IgD-negative memory B cell (primary cell): Measurements from ENCODE around the gene LPCAT3. TPM values are rescaled to one million over a fixed set of nuclear protein-coding genes. Genes with fewer than 3 reads are reported as not detected.
"Not testable (repeated sequence)": the region's sequence is repeated elsewhere in the genome, so short reads cannot be mapped to it uniquely, and the experiment has no call there.

ENCODE experiments used
- H3K27ac Mint-ChIP-seq, 3 donors: one replicate each; pipeline ENCODE4 v1.8.0; 2020 to 2022; ENCODE audit warnings: mild to moderate bottlenecking in 3 of 3, mixed read lengths in 3 of 3, moderate library complexity in 1 of 3
- H3K27me3 Mint-ChIP-seq: one replicate; pipeline ENCODE4 v1.8.0; 2021; ENCODE audit warnings: mixed read lengths
- H3K36me3 Mint-ChIP-seq: one replicate; pipeline ENCODE4 v1.8.0; 2020; ENCODE audit warnings: mild to moderate bottlenecking, mixed read lengths
- H3K4me1 Mint-ChIP-seq, 3 donors: one replicate each; pipeline ENCODE4 v1.8.0; 2020 to 2022; ENCODE audit warnings: mixed read lengths in 3 of 3, mild to moderate bottlenecking in 1 of 3
- H3K4me3 Mint-ChIP-seq, 4 donors: one replicate each; pipeline ENCODE4 v1.8.0; 2020 to 2022; ENCODE audit warnings: mild to moderate bottlenecking in 4 of 4, mixed read lengths in 4 of 4, moderate library complexity in 3 of 4
- H3K9me3 Mint-ChIP-seq, 3 donors: one replicate each; pipeline ENCODE4 v1.8.0; 2020 to 2021; ENCODE audit warnings: mixed read lengths in 3 of 3, mild to moderate bottlenecking in 1 of 3
- polyA plus RNA-seq: library from polyadenylated mRNA; unstranded; fragments of 300-500 nt; fragmentation: Illumina TruSeq; gene quantifications from one replicate; pipeline ENCODE4 v1.2.3, GENCODE V29; 2021

Gene LPCAT3, protein sequence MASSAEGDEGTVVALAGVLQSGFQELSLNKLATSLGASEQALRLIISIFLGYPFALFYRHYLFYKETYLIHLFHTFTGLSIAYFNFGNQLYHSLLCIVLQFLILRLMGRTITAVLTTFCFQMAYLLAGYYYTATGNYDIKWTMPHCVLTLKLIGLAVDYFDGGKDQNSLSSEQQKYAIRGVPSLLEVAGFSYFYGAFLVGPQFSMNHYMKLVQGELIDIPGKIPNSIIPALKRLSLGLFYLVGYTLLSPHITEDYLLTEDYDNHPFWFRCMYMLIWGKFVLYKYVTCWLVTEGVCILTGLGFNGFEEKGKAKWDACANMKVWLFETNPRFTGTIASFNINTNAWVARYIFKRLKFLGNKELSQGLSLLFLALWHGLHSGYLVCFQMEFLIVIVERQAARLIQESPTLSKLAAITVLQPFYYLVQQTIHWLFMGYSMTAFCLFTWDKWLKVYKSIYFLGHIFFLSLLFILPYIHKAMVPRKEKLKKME
- 11.6 TPM for polyA plus RNA-seq

DNA sequence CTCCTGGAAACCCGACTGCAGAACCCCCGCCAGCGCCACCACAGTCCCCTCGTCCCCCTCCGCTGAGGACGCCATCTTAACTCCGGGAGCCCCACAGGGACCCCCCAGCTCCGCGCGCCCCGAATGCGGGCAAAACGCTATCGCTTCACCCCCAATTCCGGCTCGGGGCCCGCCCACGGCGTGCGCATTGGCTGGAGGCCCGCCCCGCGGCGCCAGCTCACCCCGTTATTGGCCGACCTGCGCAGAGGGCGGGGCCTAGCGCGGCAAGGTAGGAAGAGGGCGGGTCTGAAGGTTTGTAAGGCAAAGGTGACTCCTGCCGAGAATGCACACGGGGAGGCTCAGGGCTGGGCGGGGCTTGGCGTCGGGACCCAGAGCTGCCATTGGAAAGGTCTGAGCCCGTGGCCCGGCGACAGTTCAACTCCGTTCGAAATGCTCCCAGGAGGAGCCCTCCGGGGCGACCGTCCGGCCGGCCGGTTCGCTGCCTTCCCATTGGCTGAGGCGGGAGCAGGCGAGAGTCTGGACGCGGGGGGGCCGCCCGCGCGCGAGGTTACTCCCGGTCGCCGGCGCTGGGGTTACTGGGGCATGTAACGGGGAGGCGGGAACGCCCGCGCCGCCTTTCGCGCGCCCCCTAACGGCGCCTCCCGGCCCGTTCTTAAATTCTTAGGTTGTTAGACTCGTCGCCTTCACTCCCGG is at the start of gene LPCAT3:
Gene LPCAT3 (minus strand): TSS at position 127 of the 693 bp plus-strand sequence. CDS start 52 bp downstream, at position 75.
- H3K36me3 Mint-ChIP-seq = no peaks in the 10 kb centered on the region
- H3K27me3 Mint-ChIP-seq = no peaks in the 10 kb centered on the region
- peak within 1 kb of the TSS; percentile 71 to 96 (median 93) for H3K27ac Mint-ChIP-seq
- peaks cover 15 to 26% (median 20%) of the 10 kb centered on the region in 3 donors for H3K4me1 Mint-ChIP-seq
- H3K4me3 Mint-ChIP-seq = peak within 1 kb of the TSS; percentile 85 to 99 (median 94)
- no peaks in the 10 kb centered on the region for H3K9me3 Mint-ChIP-seq

DNA sequence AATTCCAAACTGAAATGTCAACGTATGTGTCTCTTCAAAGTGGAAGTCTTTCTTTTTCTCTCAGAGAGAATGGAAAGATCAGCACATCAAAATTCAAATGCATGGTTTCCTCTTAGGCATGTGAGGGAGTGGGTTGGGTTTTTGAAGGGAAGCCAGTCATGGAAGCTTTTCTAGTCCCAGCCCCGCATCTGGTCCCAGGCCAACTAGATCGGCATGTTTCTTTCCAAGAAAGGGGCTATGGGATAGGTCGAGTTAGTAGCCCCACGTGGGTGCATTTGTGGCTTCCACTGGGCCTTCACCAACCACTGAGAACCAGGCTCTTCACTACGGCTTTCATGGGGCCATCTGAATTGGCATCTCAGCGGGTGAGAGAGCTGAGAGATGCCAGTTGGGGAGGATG is 48.8 kb upstream of the LPCAT3 start:
- Mint-ChIP-seq H3K4me3 (no peak overlapping the region), H3K27ac (no peak overlapping the region), H3K36me3 (no peaks in the 10 kb centered on the region), H3K4me1 (no peaks in the 10 kb centered on the region), H3K27me3 (peaks cover 12% of the 10 kb centered on the region), H3K9me3 (no peaks in the 10 kb centered on the region)

DNA sequence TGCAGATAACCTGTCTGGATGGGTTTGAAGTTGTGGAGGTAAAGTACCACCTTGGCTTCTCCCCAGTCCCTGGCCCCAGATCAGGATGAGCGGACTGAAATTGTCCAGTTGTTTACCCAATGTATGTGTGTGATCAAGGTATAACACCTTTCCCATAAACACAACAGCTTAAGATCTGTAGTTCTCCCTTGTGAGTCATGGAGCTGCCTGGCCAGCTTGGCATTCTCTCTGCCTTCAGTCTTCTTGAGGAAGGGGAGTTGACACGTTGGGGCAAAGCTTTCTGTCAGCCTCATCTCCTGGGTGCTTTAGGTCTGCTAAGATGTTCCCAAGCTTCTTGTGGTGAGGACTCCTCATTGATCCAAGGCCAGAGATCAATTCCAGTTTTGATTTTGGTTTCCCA is 48.3 kb upstream of the LPCAT3 start:
- Mint-ChIP-seq H3K36me3 (no peaks in the 10 kb centered on the region), H3K4me3 (no peak overlapping the region), H3K4me1 (no peaks in the 10 kb centered on the region), H3K27ac (no peak overlapping the region), H3K27me3 (peaks cover 7% of the 10 kb centered on the region), H3K9me3 (no peaks in the 10 kb centered on the region)

DNA sequence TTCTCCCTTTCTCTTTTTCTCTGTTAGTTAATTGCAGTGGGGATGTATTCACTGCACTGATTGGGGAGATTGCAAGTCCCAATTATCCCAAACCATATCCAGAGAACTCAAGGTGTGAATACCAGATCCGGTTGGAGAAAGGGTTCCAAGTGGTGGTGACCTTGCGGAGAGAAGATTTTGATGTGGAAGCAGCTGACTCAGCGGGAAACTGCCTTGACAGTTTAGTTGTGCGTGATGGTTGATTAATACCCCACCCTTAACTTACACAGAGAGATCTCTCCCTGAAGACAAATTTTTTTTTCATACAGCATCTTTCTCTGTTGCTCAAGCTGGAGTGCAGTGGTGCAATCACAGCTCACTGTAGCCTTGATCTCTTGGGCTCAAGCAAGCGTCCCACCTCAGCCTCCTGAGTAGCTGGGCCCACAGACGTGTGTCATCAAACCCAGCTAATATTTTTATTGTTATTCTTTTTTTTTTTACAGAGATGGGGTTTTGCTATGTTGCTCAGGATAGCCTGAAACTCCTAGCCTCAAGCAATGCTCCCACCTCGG is 46.9 kb upstream of the LPCAT3 start:
- no peak overlapping the region for H3K27ac Mint-ChIP-seq
- H3K9me3 Mint-ChIP-seq = no peaks in the 10 kb centered on the region
- H3K4me1 Mint-ChIP-seq = no peaks in the 10 kb centered on the region
- H3K4me3 Mint-ChIP-seq = no peak overlapping the region
- no peaks in the 10 kb centered on the region for H3K36me3 Mint-ChIP-seq
- H3K27me3 Mint-ChIP-seq = peaks cover 13% of the 10 kb centered on the region

DNA sequence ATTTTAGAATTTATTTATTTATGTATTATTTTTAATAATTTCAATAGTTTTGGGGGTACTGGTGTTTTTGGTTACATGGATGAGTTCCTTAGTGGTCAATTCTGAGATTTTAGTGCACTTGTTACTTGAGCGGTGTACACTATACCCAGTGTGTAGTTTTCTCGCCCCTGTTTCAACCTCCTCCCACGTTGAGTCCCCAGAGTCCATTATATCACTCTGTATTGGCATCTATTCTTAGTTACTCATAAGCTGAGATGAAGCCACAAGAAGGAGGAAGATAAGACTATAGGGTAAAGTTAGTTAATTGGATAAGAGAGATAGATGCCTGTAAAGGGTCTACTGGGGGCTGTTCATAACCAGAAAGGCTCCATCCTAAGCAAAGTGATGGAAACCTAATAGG is 46.2 kb upstream of the LPCAT3 start:
- no peaks in the 10 kb centered on the region for H3K36me3 Mint-ChIP-seq
- H3K4me1 Mint-ChIP-seq = no peaks in the 10 kb centered on the region
- no peak overlapping the region for H3K27ac Mint-ChIP-seq
- H3K9me3 Mint-ChIP-seq = no peaks in the 10 kb centered on the region
- H3K4me3 Mint-ChIP-seq = no peak overlapping the region
- H3K27me3 Mint-ChIP-seq = peaks cover 14% of the 10 kb centered on the region

DNA sequence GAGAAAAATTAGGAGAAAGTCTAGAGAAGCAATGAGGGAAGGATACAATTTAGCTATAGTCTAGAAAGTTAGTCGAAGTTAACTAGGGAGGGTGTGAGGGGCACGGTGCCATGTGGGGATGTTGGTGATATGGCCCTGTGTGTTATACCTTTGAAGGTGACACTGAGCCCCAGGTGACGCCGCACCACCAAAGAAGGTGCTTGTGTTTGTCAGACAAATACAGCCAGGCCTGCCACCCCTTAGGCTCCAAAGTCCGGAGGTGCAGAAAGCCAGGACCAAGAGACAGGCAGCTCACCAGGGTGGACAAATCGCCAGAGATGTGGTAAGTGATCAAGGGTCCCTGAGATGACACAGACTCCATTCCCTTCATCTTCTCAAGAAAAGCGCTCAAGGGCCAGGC is 43.3 kb upstream of the LPCAT3 start:
- no peaks in the 10 kb centered on the region for H3K36me3 Mint-ChIP-seq
- H3K27me3 Mint-ChIP-seq = peaks cover 16% of the 10 kb centered on the region
- H3K27ac Mint-ChIP-seq = no peak overlapping the region
- H3K4me3 Mint-ChIP-seq = no peak overlapping the region
- H3K9me3 Mint-ChIP-seq = no peaks in the 10 kb centered on the region
- no peaks in the 10 kb centered on the region for H3K4me1 Mint-ChIP-seq

DNA sequence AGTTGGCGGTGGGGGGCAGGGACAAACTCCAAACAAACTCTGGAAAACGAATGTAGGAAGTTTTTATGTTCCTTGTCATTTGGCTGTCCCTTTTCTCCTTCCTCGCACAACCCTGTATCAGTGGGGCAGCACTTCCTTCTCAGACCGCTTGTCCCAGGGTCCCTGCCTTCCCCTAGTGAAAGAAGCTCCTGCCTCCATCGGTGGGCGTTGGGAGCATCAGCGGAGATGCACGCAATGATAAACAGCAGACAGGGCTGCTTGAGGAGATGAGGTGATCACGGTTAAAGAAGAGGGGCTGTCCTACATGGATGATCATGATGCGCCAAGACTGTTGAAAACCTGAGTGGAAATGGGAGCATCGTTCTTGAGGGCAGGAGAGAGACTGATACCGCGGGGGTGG is 42.9 kb upstream of the LPCAT3 start:
- no peaks in the 10 kb centered on the region for H3K36me3 Mint-ChIP-seq
- no peaks in the 10 kb centered on the region for H3K4me1 Mint-ChIP-seq
- H3K27me3 Mint-ChIP-seq = peaks cover 16% of the 10 kb centered on the region
- H3K27ac Mint-ChIP-seq = no peak overlapping the region
- no peaks in the 10 kb centered on the region for H3K9me3 Mint-ChIP-seq
- no peak overlapping the region for H3K4me3 Mint-ChIP-seq

DNA sequence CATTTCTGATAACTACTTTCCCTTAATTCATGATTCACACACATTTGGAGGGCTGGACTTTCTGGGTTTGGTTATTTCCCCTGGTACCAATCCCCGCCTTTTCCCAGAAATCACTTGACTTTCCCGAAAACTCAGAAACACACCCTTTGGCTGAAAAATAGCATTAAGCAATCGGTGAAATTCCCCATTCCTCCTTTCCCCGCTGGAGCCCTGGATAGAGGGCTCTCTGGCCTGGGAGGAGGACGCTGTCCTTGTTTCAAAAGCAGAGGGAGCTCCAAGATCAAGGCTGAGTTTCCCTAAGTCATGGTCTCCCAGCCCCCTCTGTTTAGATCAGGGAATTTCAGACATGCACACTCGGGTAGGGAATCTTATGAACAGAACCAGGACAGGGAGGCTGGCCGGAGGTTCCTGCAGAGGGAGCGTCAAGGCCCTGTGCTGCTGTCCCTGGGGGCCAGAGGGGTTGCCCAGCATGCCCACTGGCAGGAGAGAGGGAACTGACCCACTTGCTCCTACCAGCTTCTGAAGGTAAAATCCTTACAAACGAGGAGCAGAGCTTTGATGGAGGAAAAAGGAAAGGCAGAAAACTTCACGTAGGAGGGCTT is 42.2 kb upstream of the LPCAT3 start, which contains the start of gene C1S:
Gene C1S (plus strand): TSS at position 366 of the 602 bp plus-strand sequence. CDS start 1,195 bp downstream, outside the sequence.
- Mint-ChIP-seq H3K4me1 (no peaks in the 10 kb centered on the region), H3K27me3 (peaks cover 18% of the 10 kb centered on the region), H3K27ac (peak within 1 kb of the TSS in 1 of 3 donors; percentile 10), H3K36me3 (no peaks in the 10 kb centered on the region), H3K9me3 (no peaks in the 10 kb centered on the region), H3K4me3 (no peak within 1 kb of the TSS)

DNA sequence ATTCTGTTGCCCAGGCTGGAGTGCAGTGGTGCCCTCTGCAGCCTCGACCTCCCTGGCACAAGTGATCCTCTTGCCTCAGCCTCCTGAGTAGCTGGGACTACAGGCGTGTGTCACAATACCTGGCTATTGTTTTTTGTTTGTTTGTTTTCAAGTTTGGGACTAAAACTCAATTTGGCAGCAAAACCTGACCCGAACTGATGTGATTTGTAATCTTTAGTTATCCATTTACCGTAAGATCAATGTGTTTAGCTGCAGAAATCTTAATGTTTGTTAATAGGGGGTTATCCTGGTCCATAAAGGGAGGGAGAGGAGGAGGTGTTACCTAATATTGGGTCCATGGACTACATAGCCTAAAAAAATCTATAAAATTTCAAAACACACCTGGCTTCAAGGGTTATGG is 41.5 kb upstream of the LPCAT3 start:
- no peak overlapping the region for H3K4me3 Mint-ChIP-seq
- peak overlapping the region in 1 of 3 donors; percentile 10 for H3K27ac Mint-ChIP-seq
- H3K36me3 Mint-ChIP-seq = no peaks in the 10 kb centered on the region
- H3K27me3 Mint-ChIP-seq = peaks cover 19% of the 10 kb centered on the region
- no peaks in the 10 kb centered on the region for H3K9me3 Mint-ChIP-seq
- no peaks in the 10 kb centered on the region for H3K4me1 Mint-ChIP-seq

DNA sequence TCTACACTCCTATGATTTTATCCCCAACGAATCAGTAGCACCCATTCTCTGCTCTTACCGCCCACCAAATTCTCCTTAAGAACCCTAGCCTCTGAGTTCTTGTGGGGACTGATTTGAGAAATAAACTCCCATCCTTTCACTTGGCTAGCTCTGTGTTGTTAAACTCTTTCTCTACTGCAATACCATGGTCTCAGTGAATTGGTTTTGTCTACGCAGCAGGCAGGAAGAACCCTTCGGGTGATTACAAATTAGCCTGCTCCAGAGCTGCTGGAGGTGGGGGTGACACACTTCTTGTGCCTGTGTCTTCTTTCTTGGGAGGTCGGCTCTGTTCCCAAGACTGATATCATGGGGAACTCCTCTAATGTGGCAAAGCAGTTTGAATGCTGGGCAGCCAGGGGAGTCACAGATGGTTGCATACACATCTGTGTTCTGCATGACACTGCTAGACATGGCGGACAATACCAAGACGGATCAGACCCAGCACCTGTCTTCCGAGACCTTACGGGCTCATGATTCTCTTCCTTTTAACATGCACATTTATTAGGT is 40.6 kb upstream of the LPCAT3 start:
- Mint-ChIP-seq H3K27ac (no peak overlapping the region), H3K4me3 (no peak overlapping the region), H3K36me3 (peaks cover 2% of the 10 kb centered on the region), H3K27me3 (peaks cover 21% of the 10 kb centered on the region), H3K9me3 (no peaks in the 10 kb centered on the region), H3K4me1 (peaks cover 0 to 2% (median 0%) of the 10 kb centered on the region in 3 donors)

DNA sequence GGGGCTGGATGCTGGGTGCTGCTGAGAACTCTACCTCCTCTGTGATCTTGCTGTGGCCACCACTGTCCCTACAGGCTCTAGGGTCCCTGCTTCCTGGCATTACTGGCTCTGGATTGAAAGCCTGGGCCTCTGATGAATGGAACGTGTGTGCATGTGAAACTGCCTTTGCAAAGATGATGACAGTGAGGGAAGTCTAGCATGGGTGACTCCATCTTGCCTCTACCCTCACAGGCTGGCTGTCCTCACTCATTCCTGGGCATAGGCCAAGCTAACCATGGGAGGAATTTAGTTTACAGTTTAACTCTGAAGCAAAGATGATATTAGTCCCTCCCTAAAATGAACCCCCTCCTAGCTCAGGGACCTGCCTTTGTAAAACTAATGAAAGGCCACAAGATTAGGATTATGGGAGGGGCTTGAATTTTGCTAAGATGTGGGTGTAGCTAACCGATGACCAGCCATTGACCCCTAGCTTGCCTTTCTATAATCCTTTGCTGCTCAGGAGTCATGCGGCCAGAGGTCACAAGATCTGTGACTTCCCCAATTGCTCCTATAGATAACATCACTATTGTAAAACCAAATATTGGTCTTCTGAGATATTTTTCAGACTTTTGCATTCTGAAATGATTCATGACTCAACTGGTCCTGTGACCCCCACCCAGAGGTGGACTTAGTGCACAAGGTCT is 40.0 kb upstream of the LPCAT3 start:
- Mint-ChIP-seq H3K36me3 (peaks cover 2% of the 10 kb centered on the region), H3K4me3 (no peak overlapping the region), H3K4me1 (peaks cover 0 to 2% (median 0%) of the 10 kb centered on the region in 3 donors), H3K27me3 (peaks cover 21% of the 10 kb centered on the region), H3K27ac (no peak overlapping the region), H3K9me3 (no peaks in the 10 kb centered on the region)

DNA sequence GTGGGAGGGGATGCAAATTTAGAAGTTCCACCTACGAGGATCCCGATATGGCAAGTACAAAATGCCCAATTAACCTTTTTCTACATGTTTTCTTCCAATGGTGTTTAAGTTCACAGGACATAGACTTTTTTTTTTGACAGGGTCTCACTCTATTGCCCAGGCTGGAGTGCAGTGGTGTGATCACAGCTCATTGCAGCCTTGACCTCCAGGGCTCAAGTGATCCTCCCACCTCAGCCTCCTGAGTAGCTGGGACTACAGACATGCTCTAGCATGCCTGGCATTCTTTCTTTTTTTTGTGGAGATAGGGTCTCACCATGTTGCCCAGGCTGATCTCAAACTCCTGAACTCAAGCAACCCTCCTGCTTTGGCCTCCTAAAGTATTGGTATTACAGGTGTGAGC is 37.5 kb upstream of the LPCAT3 start:
- H3K4me1 Mint-ChIP-seq, H3K4me3 Mint-ChIP-seq, H3K9me3 Mint-ChIP-seq, H3K36me3 Mint-ChIP-seq, H3K27ac Mint-ChIP-seq: not testable (repeated sequence)
- peaks cover 21% of the 10 kb centered on the region for H3K27me3 Mint-ChIP-seq

DNA sequence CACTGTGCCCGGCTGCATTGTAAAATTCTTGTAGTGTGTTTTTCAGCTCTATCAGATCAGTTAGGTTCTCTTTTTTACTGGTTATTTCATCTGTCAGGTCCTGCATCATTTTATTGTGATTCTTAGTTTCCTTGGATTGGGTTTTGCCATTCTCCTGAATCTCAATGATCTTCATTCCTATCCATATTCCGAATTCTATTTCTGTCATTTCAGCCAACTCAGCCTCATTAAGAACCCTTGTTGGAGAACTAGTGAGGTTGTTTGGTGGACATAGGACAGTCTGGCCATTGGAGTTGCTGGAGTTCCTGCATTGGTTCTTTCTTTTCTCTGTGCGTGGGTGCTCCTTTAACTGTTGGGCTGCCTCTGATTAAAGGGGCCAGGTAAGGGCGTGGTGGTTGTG is 36.6 kb upstream of the LPCAT3 start:
- Mint-ChIP-seq H3K4me1 (peaks cover 0 to 2% (median 0%) of the 10 kb centered on the region in 3 donors), H3K4me3 (no peak overlapping the region), H3K27me3 (peaks cover 18% of the 10 kb centered on the region)

DNA sequence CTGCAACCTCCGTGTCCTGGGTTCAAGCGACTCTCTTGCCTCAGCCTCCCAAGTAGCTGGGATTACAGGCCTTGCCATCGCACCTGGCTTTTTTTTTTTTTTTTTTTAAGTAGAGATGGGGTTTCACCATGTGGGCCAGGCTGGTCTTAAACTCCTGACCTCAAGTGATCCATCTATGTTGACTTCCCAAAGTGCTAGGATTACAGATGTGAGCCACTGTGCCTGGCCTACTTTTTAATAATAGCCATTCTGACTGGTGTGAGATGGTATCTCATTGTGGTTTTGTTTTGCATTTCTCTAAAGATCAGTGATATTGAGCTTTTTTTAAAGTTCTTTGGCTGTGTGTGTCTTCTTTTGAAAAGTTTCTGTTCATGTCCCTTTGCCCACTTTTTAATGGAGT is 31.7 kb upstream of the LPCAT3 start:
- not testable (repeated sequence) for H3K27me3 Mint-ChIP-seq, H3K4me3 Mint-ChIP-seq, H3K4me1 Mint-ChIP-seq, H3K36me3 Mint-ChIP-seq, H3K9me3 Mint-ChIP-seq, H3K27ac Mint-ChIP-seq

More for the DNA sequence above, 36.6 kb upstream of the LPCAT3 start:
- no peak overlapping the region for H3K27ac Mint-ChIP-seq
- peaks cover 3% of the 10 kb centered on the region for H3K36me3 Mint-ChIP-seq
- H3K9me3 Mint-ChIP-seq = no peaks in the 10 kb centered on the region
